GM21526 (cell line): ENCODE data around the gene CACNB2.

Experiments used
- ATAC-seq: cut with Tn5 transposase; IDR thresholded peaks from one replicate; pipeline ENCODE4 v1.9.1; 2021; ENCODE audit warnings: moderate library complexity; ENCODE audit not compliant: unreplicated experiment, low FRiP score

CACNB2 gene

DNA sequence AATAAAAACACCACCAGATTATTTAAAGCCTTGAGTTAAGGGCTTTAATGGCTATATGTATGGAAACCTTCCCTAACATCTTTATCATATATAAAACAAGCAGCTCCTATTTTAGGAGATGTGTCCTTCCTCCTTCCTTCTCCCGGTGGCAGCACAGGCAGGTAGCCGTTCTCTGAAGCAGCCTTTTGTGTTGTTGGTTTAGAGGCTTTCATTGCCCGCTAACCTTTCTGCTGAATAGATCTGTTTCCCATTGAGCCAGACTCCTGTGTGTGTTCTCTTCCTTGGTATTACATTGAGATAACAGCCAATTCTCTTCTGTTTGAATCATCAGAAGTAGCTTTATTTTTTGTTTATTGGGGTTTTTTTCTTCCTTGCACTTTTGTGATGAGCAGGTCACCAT lies 131.3 kb downstream of the CACNB2 start:
- ATAC-seq, result no peak

GRCh38 chr10:18273039-18273438 lies 132.8 kb downstream of the CACNB2 start:
- ATAC-seq, result no peak

DNA sequence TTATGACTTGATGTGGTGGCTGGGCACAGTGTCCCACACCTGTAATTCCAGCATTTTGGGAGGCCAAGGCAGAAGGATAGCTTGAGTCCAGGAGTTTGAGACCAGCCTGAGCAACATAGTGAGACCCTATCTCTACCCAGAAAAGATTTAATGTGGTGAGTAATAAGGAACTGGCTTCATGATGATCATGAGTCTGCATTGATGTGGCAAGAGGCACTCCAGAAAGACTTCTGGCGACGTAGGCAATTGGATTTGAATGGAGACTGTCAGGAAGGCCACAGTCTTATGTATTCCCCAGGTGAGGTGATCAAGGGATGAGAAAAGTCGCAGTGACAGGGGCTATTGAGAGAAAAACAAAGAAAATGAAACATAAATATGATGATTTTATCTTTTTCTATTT lies 138.0 kb downstream of the CACNB2 start:
- ATAC-seq, result no peak

DNA sequence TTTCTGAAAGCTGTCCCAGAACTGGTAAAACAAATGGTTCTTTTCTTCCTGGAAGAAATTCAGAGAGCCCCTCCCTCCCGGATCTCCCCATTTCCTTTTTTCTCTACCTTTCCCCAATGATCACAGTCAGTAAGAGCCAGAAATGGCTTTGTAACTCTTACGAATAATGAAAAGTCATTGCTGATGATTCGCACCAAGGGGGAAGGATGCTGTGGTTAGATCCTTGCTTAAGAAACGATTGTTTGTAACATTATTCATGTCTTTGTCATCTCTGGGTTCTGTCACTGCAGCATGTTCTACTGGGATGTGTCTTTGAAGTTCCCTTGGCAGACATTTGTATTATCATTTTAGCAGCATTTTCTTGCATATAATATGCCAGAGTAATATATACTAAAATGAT lies 138.9 kb downstream of the CACNB2 start:
- no peak for ATAC-seq

- ATAC-seq, result no peak
Observed at GRCh38 chr10:18282094-18282493, 141.9 kb downstream of the CACNB2 start.

- ATAC-seq, result no peak
Observed at GRCh38 chr10:18290651-18291313, 150.6 kb downstream of the CACNB2 start.

- no peak for ATAC-seq
Observed at GRCh38 chr10:18293536-18294510, 153.6 kb downstream of the CACNB2 start.

DNA sequence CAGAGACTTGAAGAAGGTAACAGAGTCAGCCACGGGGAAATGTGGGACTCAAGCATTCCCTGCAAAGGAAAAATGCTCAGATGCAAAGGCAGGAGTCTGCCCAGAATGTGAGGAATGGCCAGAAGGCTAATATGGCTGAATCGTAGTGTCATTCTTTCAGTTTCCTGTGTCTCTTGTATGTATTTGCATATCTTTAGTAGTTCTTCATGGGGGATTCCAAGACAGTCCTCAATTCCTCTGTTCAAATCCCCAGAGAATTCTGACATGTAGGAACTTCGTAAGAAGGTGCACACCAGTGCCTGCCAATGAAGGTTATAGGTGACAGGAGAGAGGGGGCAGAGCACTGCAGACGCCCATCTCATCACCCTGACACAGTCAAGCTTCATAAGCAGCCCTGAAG lies 154.4 kb downstream of the CACNB2 start:
- no peak for ATAC-seq

DNA sequence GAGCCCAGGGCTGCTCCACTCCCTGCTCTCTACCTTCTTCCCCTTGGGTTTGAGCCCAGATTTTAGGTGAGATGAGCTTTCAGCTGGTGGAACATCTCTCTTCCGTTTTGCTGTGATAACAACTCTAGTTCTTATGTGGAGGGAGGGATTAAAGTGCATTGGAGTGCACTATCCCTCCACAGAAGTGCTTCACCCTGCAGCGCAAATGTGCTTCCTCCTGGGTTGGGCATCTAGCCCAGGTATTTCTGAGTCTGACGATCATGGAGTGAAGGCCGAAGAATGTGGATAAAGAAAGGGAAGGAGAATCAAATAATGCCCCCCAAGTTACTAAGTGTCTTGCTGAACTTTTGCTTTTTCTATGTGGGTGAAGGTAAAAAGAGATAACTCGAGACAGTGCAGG lies 157.4 kb downstream of the CACNB2 start:
- ATAC-seq, result no peak

GRCh38 chr10:18298256-18298655 lies 158.0 kb downstream of the CACNB2 start:
- no peak for ATAC-seq

- ATAC-seq, result no peak
Observed at GRCh38 chr10:18303851-18304801, 163.9 kb downstream of the CACNB2 start.

- ATAC-seq, result no peak
Observed at GRCh38 chr10:18306031-18306430, 165.8 kb downstream of the CACNB2 start.

GRCh38 chr10:18308600-18308999 lies 168.4 kb downstream of the CACNB2 start:
- ATAC-seq, result no peak

GRCh38 chr10:18310761-18311160 lies 170.5 kb downstream of the CACNB2 start:
- no peak for ATAC-seq

DNA sequence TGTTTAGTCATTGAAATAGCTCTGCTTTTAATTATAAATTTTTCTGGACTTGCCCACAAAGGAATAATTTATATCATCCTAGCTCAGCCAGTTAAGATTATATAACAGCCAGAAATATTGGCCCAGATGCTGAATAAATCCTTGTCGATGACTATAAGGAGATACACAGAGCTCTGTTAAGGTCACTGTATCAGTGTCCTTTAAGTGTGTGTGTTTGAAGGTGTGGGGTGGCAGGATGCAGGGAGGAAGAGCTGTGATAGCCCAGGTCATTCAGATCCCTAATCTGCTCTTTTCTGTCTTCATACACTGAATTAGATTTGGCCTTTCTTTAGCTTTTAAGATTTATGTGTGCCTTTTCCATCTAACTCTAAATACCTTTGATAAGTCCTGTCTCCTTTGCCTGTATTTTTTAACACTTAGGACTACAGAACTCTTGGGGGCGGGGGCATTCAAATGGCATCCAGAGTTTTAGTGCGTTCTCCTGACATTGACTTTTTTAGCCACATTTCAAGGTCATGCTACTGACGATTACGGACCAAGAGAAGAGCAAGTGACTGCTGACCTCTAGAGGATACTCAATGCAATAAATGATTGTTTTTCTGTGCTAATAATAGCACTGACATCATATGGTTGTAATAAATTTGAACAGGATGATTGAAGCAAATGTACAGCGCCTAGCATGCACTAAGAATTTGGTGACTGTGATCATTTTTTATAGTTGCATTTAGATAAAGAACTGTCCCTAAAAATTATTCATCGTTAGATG lies 172.3 kb downstream of the CACNB2 start:
- peak; percentile 77 for ATAC-seq

- ATAC-seq, result no peak
Observed at GRCh38 chr10:18313140-18313530, 172.9 kb downstream of the CACNB2 start.

DNA sequence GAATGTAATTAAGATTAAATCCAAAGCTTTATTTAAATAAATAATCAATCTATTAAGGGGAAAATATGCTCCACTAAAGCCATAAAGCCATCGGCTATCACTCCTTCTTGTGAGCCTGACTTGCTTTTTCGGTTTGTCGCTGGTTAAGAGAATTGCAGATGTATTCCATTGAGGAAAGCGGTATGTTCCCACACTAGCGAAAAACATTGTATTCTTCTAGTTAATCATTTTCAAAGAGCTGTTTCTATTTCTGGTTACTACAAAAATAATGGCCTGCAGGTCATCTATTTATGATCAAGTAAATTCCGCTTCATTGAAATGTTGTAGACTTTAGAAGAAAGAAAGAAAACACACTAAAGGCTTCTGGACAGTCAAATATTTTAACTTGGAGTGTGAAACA lies 173.4 kb downstream of the CACNB2 start:
- ATAC-seq, result no peak

DNA sequence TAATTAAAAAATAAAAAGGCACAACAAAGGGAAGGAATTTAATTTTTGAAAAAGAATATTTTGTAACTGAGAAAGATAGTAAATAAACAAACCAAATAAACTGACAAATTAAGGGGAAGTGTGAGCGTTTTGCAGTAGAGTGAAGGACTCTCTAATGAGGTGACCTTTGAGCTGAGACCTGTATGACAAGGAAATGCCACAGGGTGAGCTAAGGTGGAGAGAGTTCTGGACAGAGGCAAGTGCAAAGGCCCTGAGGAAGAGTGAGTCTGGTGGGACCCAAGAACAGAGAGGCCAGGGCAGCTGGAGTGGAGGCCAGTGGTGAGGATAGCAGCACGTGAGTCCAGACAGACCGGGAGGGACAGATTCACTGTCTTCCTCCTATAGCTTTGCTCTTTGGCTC lies 179.4 kb downstream of the CACNB2 start:
- no peak for ATAC-seq

DNA sequence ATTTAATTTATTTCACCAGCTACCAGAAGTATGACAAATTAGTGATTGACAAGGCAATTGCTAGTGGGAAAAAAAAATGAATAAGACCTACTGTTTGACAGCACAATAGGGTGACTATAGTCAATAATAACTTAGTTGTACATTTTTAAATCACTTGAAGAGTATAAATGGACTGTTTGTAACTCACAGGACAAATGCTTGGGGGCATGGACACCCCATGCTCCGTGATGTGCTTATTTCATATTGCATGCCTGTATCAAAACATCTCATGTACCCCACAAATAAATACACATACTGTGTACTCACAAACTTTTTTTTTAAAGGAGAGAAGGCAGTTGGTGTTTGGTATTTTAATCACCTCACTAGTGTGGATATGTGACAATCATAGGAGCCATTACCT lies 181.1 kb downstream of the CACNB2 start:
- ATAC-seq, result no peak

- no peak for ATAC-seq
Observed at GRCh38 chr10:18323916-18324315, 183.7 kb downstream of the CACNB2 start.
